ENCODE data around the gene TMEM121B. TPM values are rescaled to one million over a fixed set of nuclear protein-coding genes. Genes with fewer than 3 reads are reported as not detected.

TMEM121B gene
- total and polyA plus RNA-seq, 2 of the 13 experiments (the other 11 are each of a cell fraction or from before 2014, with no cell fraction given), result not detected

GRCh38 chr22:17120281-17120680 lies 879 bp downstream of the TMEM121B start (continued):
- TF ChIP-seq HES4 (CRISPR knock-in tag; IDR thresholded peaks at IDR 0.05; ENCODE audit: borderline replicate concordance) (peak; percentile 75), ATF3 (CRISPR knock-in tag; IDR thresholded peaks at IDR 0.05) (peak; percentile 52; the same call in 1 of the 2 replicates), MEIS2 (CRISPR knock-in tag; IDR thresholded peaks at IDR 0.05) (peak; percentile 72; the same call in 1 of the 2 replicates), ZNF574 (CRISPR knock-in tag; IDR thresholded peaks at IDR 0.05) (peak; percentile 40; the same call in 1 of the 2 replicates), ZNF773 (CRISPR knock-in tag; IDR thresholded peaks at IDR 0.05; ENCODE audit: borderline replicate concordance) (peak; percentile 69; the same call in 1 of the 2 replicates), LRRFIP1 (CRISPR knock-in tag; conservative IDR thresholded peaks at IDR 0.05) (no peak), ZNF281 (CRISPR knock-in tag; IDR thresholded peaks at IDR 0.05; ENCODE audit: borderline replicate concordance) (0 out of 2 replicates have a peak, but pooled peaks have one; percentile 13), ZNF263 (CRISPR knock-in tag; IDR thresholded peaks at IDR 0.05) (0 out of 2 replicates have a peak, but pooled peaks have one; percentile 33), YEATS4 (CRISPR knock-in tag; IDR thresholded peaks at IDR 0.05; ENCODE audit: borderline replicate concordance) (no peak), HOXA3 (CRISPR knock-in tag; IDR thresholded peaks at IDR 0.05) (peak; percentile 27; the same call in 1 of the 2 replicates), NRL (CRISPR knock-in tag; IDR thresholded peaks at IDR 0.05; ENCODE audit: borderline replicate concordance) (no peak), ZNF12 (CRISPR knock-in tag; IDR thresholded peaks at IDR 0.05) (0 out of 2 replicates have a peak, but pooled peaks have one; percentile 19), ZNF768 (CRISPR knock-in tag; IDR thresholded peaks at IDR 0.05) (0 out of 2 replicates have a peak, but pooled peaks have one; percentile 36), WIZ (CRISPR knock-in tag; IDR thresholded peaks at IDR 0.05) (peak; percentile 69; the same call in 1 of the 2 replicates), EP300 (IDR thresholded peaks at IDR 0.05; ENCODE audit: low read depth in 2 of 2, low read length in 2 of 2) (no peak), EP300 (CRISPR knock-in tag; IDR thresholded peaks at IDR 0.05; ENCODE audit: borderline replicate concordance) (no peak), ZBTB2 (CRISPR knock-in tag; IDR thresholded peaks at IDR 0.05; ENCODE audit: low read depth) (no peak), MIER2 (CRISPR knock-in tag; IDR thresholded peaks at IDR 0.05) (peak; percentile 92), ZNF530 (CRISPR knock-in tag; IDR thresholded peaks at IDR 0.05; ENCODE audit: low read depth) (0 out of 2 replicates have a peak, but pooled peaks have one; percentile 47)
